Common myeloid progenitor, CD34-positive (primary cell): ENCODE results near the gene NKIRAS2.
"Not testable (repeated sequence)": the region's sequence is repeated elsewhere in the genome, so short reads cannot be mapped to it uniquely, and the experiment has no call there.

Experiments used
- CTCF ChIA-PET: fragments of 350-600 bp; sonication (Branson Sonifier 250); formaldehyde crosslinking; loops from one replicate; lab custom pipeline; 2021; ENCODE audit warnings: antibody characterized with exemption; lab: Charles Lee
- POLR2A ChIA-PET: fragments of 350-600 bp; sonication (Branson Sonifier 250); formaldehyde crosslinking; loops from one replicate; lab custom pipeline; 2021; ENCODE audit warnings: antibody characterized with exemption; lab: Charles Lee
- DNase-seq, 3 donors: peaks; one replicate each; pipeline versions ENCODE4 v3.0.0 to v3.0.0-alpha.2; 2013
- H3K27ac ChIP-seq, 2 experiments: 1 replicate in 1 of 2; 2 replicates in 1 of 2; pipeline ENCODE4 v1.7.0; 2013; ENCODE audit warnings: inconsistent platforms in 2 of 2, low read length in 2 of 2, mild to moderate bottlenecking in 2 of 2, low read depth in 1 of 2, moderate library complexity in 1 of 2; ENCODE audit not compliant: severe bottlenecking in 2 of 2, insufficient read depth in 1 of 2, poor library complexity in 1 of 2
- H3K27me3 ChIP-seq, 5 experiments: replicated peaks in 2 of 5; 1 replicate in 3 of 5; 2 replicates in 2 of 5; pipeline versions ENCODE4 v1.6.1 to v1.7.0; 2013; ENCODE audit warnings: low read length in 4 of 5, mild to moderate bottlenecking in 2 of 5, moderate library complexity in 2 of 5, inconsistent platforms in 1 of 5; ENCODE audit not compliant: insufficient read depth in 5 of 5, control insufficient read depth in 4 of 5
- H3K36me3 ChIP-seq, 4 experiments: 1 replicate in 2 of 4; 2 replicates in 2 of 4; pipeline versions ENCODE4 v1.6.1 to v1.7.0; 2013; ENCODE audit warnings: low read length in 3 of 4, control low read depth in 1 of 4, mild to moderate bottlenecking in 1 of 4; ENCODE audit not compliant: control insufficient read depth in 4 of 4, insufficient read depth in 4 of 4
- H3K4me1 ChIP-seq, 4 experiments: 1 replicate in 3 of 4; 2 replicates in 1 of 4; pipeline versions ENCODE4 v1.6.1 to v1.7.1; 2013; ENCODE audit warnings: low read length in 3 of 4, mild to moderate bottlenecking in 3 of 4, control low read depth in 1 of 4, inconsistent platforms in 1 of 4, moderate library complexity in 1 of 4; ENCODE audit not compliant: control insufficient read depth in 4 of 4, insufficient read depth in 4 of 4; ENCODE audit errors: control extremely low read depth in 1 of 4
- H3K4me3 ChIP-seq, 7 experiments: 1 replicate in 4 of 7; 2 replicates in 3 of 7; pipeline versions ENCODE4 v1.5.1 to v1.7.0; 2013; ENCODE audit warnings: mild to moderate bottlenecking in 7 of 7, low read length in 6 of 7, moderate library complexity in 6 of 7, inconsistent platforms in 2 of 7, low read depth in 2 of 7, control low read depth in 1 of 7; ENCODE audit not compliant: insufficient read depth in 4 of 7, control insufficient read depth in 1 of 7; ENCODE audit errors: extremely low read depth in 1 of 7
- H3K9me3 ChIP-seq, 5 experiments: 1 replicate in 4 of 5; 2 replicates in 1 of 5; pipeline versions ENCODE4 v1.6.1 to v1.7.1; 2013; ENCODE audit warnings: low read length in 4 of 5, mild to moderate bottlenecking in 2 of 5, inconsistent platforms in 1 of 5, low read depth in 1 of 5, moderate library complexity in 1 of 5; ENCODE audit not compliant: control insufficient read depth in 4 of 5, insufficient read depth in 2 of 5; ENCODE audit errors: control extremely low read depth in 1 of 5
- WGBS: methylation state at CpG from one replicate; pipeline ENCODE4 v1.1.5; 2013; ENCODE audit not compliant: insufficient coverage; 5-methylcytosine and 5-hydroxymethylcytosine counted together

NKIRAS2 gene

DNA sequence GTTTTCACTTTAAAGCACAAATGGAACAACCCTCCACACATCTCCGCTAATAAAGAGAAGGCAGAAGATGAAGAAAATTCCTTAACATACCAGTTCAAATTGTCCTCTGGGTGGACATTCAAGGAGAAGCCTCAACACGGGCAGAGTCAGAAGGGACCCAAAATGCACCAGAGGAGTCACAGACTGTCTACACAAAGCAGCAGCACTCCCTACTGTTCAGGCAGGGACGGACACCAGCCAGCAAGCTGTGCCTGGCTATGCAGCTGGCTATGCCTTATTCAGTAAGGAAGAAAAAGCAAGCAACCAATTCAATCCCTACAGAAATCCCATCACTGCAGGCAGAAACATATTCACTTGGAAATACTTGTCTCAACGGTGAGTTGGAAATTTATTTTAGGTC is 10.7 kb upstream of the NKIRAS2 start:
- Histone ChIP-seq H3K27ac (no peak overlapping the region), H3K4me3 (no peak overlapping the region), H3K9me3 (no peaks in the 10 kb centered on the region), H3K36me3 (peaks cover 0 to 29% (median 3%) of the 10 kb centered on the region in 4 experiments), H3K4me1 (peaks cover 0 to 7% (median 5%) of the 10 kb centered on the region in 4 experiments), H3K27me3 (no peaks in the 10 kb centered on the region)
- CTCF ChIA-PET, result interaction anchor here (0.8 to 1.5 kb wide), 5 partner anchors 8 to 52 kb away, joined by 3 to 5 read pairs (median 3); partner anchors contain the start of gene DNAJC7
- WGBS, result 92% methylated on average over 2 of the region's 4 CpGs
- DNase-seq, result peak in 1 of 3 donors; percentile 19
- POLR2A ChIA-PET, result no interaction called here

GRCh38 chr17:42010266-42010680 is 9.6 kb upstream of the NKIRAS2 start:
- H3K4me1 ChIP-seq, CTCF ChIA-PET, H3K27me3 ChIP-seq, DNase-seq, H3K9me3 ChIP-seq, POLR2A ChIA-PET, H3K4me3 ChIP-seq: not testable (repeated sequence)
- Histone ChIP-seq H3K27ac (peak overlapping the region in 1 of 2 experiments; percentile 12), H3K36me3 (peaks cover 0 to 29% (median 3%) of the 10 kb centered on the region in 4 experiments)
- WGBS, result 27% methylated on average over 2 of the region's 9 CpGs

GRCh38 chr17:42010898-42011516 is 8.9 kb upstream of the NKIRAS2 start:
- POLR2A ChIA-PET, result no interaction called here
- H3K36me3 ChIP-seq, result peaks cover 0 to 29% (median 3%) of the 10 kb centered on the region in 4 experiments
- no peaks in the 10 kb centered on the region for H3K9me3 ChIP-seq
- H3K27ac ChIP-seq, result peak overlapping the region in 1 of 2 experiments; percentile 12
- H3K27me3 ChIP-seq, result no peaks in the 10 kb centered on the region
- peak in 2 of 3 donors; percentile 33 to 39 for DNase-seq
- 96% methylated on average over 3 of the region's 3 CpGs for WGBS
- H3K4me1 ChIP-seq, result peaks cover 3 to 17% (median 10%) of the 10 kb centered on the region in 4 experiments
- H3K4me3 ChIP-seq, result no peak overlapping the region
- CTCF ChIA-PET, result interaction anchor here (1.1 to 1.5 kb wide), 2 partner anchors 15 to 132 kb away, joined by 4 read pairs; no protein-coding TSS in a partner anchor

DNA sequence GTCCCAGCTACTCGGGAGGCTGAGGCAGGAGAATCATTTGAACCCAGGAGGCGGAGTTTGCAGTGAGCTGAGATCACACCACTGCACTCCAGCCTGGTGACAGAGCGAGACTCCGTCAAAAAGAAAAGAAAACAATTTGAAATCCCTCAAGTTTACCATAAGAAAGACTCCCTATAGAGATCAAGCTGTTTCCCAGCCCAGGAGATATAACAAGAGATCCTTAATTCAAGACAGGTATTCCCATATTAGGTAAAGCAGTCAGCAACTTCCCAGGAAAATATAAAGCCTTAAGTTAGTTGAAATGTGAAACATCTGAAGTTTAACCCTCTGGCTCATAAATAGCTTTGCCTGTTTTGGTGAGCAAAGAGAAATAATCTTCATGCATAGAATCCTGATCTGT is 7.5 kb upstream of the NKIRAS2 start:
- H3K27me3 ChIP-seq, H3K9me3 ChIP-seq, H3K4me3 ChIP-seq, DNase-seq, POLR2A ChIA-PET, H3K27ac ChIP-seq: not testable (repeated sequence)
- Histone ChIP-seq H3K36me3 (peaks cover 0 to 25% (median 3%) of the 10 kb centered on the region in 4 experiments), H3K4me1 (peaks cover 5 to 24% (median 15%) of the 10 kb centered on the region in 4 experiments)
- CTCF ChIA-PET, result interaction anchor here (0.7 to 2.2 kb wide), 6 partner anchors 11 to 176 kb away, joined by 3 to 8 read pairs (median 4); no protein-coding TSS in a partner anchor
- WGBS, result 100% methylated on average over 1 of the region's 4 CpGs

GRCh38 chr17:42013740-42014139 is 6.2 kb upstream of the NKIRAS2 start:
- H3K4me1 ChIP-seq, result peaks cover 9 to 34% (median 24%) of the 10 kb centered on the region in 4 experiments
- not testable (repeated sequence) for H3K9me3 ChIP-seq, H3K4me3 ChIP-seq, H3K27me3 ChIP-seq, H3K27ac ChIP-seq, DNase-seq
- 100% methylated on average over 2 of the region's 12 CpGs for WGBS
- POLR2A ChIA-PET, result interaction anchor here (0.6 kb wide), 1 partner anchor 234 kb away, joined by 3 read pairs; no protein-coding TSS in a partner anchor
- CTCF ChIA-PET, result interaction anchor here (0.8 to 2.2 kb wide), 2 partner anchors 9 to 11 kb away, joined by 3 to 8 read pairs; no protein-coding TSS in a partner anchor
- peaks cover 0 to 24% (median 2%) of the 10 kb centered on the region in 4 experiments for H3K36me3 ChIP-seq

- 9% methylated on average over 11 of the region's 12 CpGs for WGBS
- H3K4me1 ChIP-seq, result peaks cover 18 to 42% (median 33%) of the 10 kb centered on the region in 4 experiments
- H3K27ac ChIP-seq, result peak overlapping the region; percentile 97 to 98
- CTCF ChIA-PET, result interaction anchor here (0.9 to 17.9 kb wide), 6 partner anchors 10 to 182 kb away, joined by 3 to 381 read pairs (median 3); partner anchors contain the start of genes DHX58 and KAT2A
- H3K4me3 ChIP-seq, result peak overlapping the region; percentile 87 to 99 (median 96)
- POLR2A ChIA-PET, result interaction anchor here (0.6 to 1.3 kb wide), 2 partner anchors 43 to 1699 kb away, joined by 3 to 4 read pairs; no protein-coding TSS in a partner anchor
- peaks cover 0 to 14% (median 0%) of the 10 kb centered on the region in 4 experiments for H3K36me3 ChIP-seq
- H3K27me3 ChIP-seq, result no peaks in the 10 kb centered on the region
- peak; percentile 14 to 41 (median 22) for DNase-seq
- no peaks in the 10 kb centered on the region for H3K9me3 ChIP-seq
Measured at GRCh38 chr17:42016411-42016831, 3.5 kb upstream of the NKIRAS2 start.
